GM12878 (cell line): ENCODE results near the gene GMDS.

Experiments used
- BCLAF1 ChIP-seq: fragments of 450-650 bp; IDR thresholded peaks from 2 replicates; pipeline ENCODE4 v1.6.1; 2017; ENCODE audit warnings: antibody characterized with exemption, mild to moderate bottlenecking, moderate library complexity
- BRCA1 ChIP-seq: IDR thresholded peaks from 2 replicates; pipeline ENCODE4 v1.6.1; 2011; ENCODE audit warnings: low read depth, low read length, improper control_type of control experiment
- CHD2 ChIP-seq: IDR thresholded peaks from 2 replicates; pipeline ENCODE4 v1.6.1; 2011; ENCODE audit warnings: low read depth, low read length, improper control_type of control experiment, borderline replicate concordance
- CTCF ChIP-seq, 3 experiments: IDR thresholded peaks in 2 of 3; conservative IDR thresholded peaks in 1 of 3; 2 replicates each; pipeline ENCODE4 v1.5.1; 2011; ENCODE audit warnings: low read depth in 3 of 3, low read length in 3 of 3, mild to moderate bottlenecking in 3 of 3, control low read depth in 2 of 3, moderate library complexity in 2 of 3, inconsistent platforms in 1 of 3, mixed read lengths in 1 of 3; ENCODE audit not compliant: control insufficient read depth in 2 of 3, insufficient read depth in 1 of 3; ENCODE audit errors: extremely low read depth in 1 of 3
- EP300 ChIP-seq, 2 experiments: fragments of 150-350 bp in 1 of 2; IDR thresholded peaks; 2 replicates each; pipeline ENCODE4 v1.6.1; 2011 to 2012; ENCODE audit warnings: low read depth in 2 of 2, low read length in 2 of 2, borderline replicate concordance in 1 of 2, improper control_type of control experiment in 1 of 2, inconsistent platforms in 1 of 2; ENCODE audit not compliant: control insufficient read depth in 1 of 2
- EZH2 ChIP-seq: IDR thresholded peaks from 2 replicates; pipeline ENCODE4 v1.6.1; 2012; ENCODE audit warnings: low read depth, mild to moderate bottlenecking, control low read depth, inconsistent platforms, low read length, borderline replicate concordance; ENCODE audit not compliant: control insufficient read depth
- PKNOX1 ChIP-seq: fragments of 450-650 bp; IDR thresholded peaks from 2 replicates; pipeline ENCODE4 v1.6.1; 2016; ENCODE audit warnings: mild to moderate bottlenecking
- PML ChIP-seq: IDR thresholded peaks from 2 replicates; pipeline ENCODE4 v1.6.1; 2012; ENCODE audit warnings: low read length, inconsistent platforms

GRCh38 chr6:2208468-2208867, 36.9 kb downstream of the GMDS start:
- TF ChIP-seq PML: no peak
- TF ChIP-seq BRCA1: no peak
- no peak for TF ChIP-seq CTCF (IDR thresholded peaks at IDR 0.05 in 2 of 3, conservative IDR thresholded peaks at IDR 0.05 in 1 of 3; ENCODE audit: control insufficient read depth in 2 of 3, extremely low read depth in 1 of 3, insufficient read depth in 1 of 3, low read depth in 3 of 3, low read length in 3 of 3)
- no peak for TF ChIP-seq BCLAF1
- TF ChIP-seq EP300 (IDR thresholded peaks at IDR 0.05; ENCODE audit: borderline replicate concordance in 1 of 2, control insufficient read depth in 1 of 2, low read depth in 2 of 2, low read length in 2 of 2): no peak
- no peak for TF ChIP-seq PKNOX1
- no peak for TF ChIP-seq CHD2
- TF ChIP-seq EZH2: no peak
